ENCODE measurements around the gene ITIH1. TPM values are rescaled to one million over a fixed set of nuclear protein-coding genes. Genes with fewer than 3 reads are reported as not detected.

Gene ITIH1
- total RNA-seq, 1 experiment from 2014 or later: 0.26 TPM

DNA sequence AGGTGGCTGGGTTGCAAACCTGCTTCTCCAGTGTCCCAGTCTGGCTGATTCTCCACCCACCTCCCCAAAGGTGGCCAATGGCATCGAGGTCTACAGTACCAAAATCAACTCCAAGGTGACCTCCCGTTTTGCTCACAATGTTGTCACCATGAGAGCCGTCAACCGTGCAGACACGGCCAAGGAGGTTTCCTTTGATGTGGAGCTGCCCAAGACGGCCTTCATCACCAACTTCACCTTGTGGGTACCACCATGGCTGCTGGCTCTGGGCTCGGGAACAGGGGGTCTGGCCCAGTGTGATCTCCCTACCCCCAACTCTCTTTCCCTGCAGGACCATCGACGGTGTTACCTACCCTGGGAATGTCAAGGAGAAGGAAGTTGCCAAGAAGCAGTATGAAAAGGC lies 19.0 kb downstream of the ITIH1 start (continued):
- TF ChIP-seq TCF7 (CRISPR knock-in tag; IDR thresholded peaks at IDR 0.05; ENCODE audit: low read depth) (no peak), GRHL2 (CRISPR knock-in tag; IDR thresholded peaks at IDR 0.05; ENCODE audit: insufficient replicate concordance, severe bottlenecking) (no peak), ZMAT4 (CRISPR knock-in tag; IDR thresholded peaks at IDR 0.05) (no peak), GABPB1 (CRISPR knock-in tag; IDR thresholded peaks at IDR 0.05) (no peak), ZNF512 (CRISPR knock-in tag; IDR thresholded peaks at IDR 0.05; ENCODE audit: borderline replicate concordance) (no peak), RORB (CRISPR knock-in tag; IDR thresholded peaks at IDR 0.05) (no peak)
- TF ChIP-seq, protein P1, sequence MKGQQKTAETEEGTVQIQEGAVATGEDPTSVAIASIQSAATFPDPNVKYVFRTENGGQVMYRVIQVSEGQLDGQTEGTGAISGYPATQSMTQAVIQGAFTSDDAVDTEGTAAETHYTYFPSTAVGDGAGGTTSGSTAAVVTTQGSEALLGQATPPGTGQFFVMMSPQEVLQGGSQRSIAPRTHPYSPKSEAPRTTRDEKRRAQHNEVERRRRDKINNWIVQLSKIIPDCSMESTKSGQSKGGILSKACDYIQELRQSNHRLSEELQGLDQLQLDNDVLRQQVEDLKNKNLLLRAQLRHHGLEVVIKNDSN (CRISPR knock-in tag; IDR thresholded peaks at IDR 0.05): no peak
- TF ChIP-seq, protein P2, sequence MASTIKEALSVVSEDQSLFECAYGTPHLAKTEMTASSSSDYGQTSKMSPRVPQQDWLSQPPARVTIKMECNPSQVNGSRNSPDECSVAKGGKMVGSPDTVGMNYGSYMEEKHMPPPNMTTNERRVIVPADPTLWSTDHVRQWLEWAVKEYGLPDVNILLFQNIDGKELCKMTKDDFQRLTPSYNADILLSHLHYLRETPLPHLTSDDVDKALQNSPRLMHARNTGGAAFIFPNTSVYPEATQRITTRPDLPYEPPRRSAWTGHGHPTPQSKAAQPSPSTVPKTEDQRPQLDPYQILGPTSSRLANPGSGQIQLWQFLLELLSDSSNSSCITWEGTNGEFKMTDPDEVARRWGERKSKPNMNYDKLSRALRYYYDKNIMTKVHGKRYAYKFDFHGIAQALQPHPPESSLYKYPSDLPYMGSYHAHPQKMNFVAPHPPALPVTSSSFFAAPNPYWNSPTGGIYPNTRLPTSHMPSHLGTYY (CRISPR knock-in tag; IDR thresholded peaks at IDR 0.05): no peak

DNA sequence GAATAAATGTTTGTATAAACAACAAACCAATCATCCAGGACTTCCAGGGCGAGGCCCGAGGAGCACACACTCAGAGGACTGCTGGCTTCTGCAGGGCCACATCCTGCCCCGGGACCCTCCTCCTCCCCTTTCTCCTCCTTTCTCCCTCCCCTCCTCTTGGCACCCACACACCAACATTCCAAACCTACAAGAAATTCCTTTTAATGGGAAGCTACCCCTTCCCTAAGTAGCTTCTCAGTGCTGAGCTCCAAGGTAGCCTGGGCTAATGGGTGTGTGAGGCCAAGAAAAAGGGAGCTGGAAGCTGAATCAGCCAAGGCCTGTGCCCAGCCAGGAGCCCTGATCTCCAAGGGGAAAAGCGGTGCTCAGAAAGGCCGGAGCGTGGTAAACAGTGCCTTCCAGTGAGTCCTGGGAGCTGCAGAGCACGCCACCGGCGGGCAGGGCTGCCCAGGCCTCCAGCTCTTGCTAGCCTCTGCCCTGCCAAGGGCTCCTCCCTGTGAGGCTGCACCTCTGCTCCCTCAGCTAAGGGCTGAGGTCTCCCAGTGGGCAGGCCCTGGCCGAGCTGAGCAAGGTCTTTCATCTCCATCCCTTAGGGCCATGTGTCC lies 21.1 kb downstream of the ITIH1 start:
- ChIA-PET POLR2A (interaction anchor here (0.7 kb wide), 1 partner anchor 8 kb away, joined by 3 read pairs; no protein-coding TSS in a partner anchor), CTCF (interaction anchor here (0.5 to 3.6 kb wide), 32 partner anchors 10 to 547 kb away, joined by 3 to 61 read pairs (median 3); partner anchors contain the start of genes MUSTN1 and NEK4)
- ATAC-seq (no peak; the same call in 1 of the 2 replicates), DNase-seq (ENCODE audit: low spot score) (no peak)
- Mint-ChIP-seq H3K36me3 (no peaks in the 10 kb centered on the region), H3K9me3 (no peaks in the 10 kb centered on the region), H3K4me3 (no peak overlapping the region), H3K27ac (no peak overlapping the region), H3K4me1 (no peaks in the 10 kb centered on the region), H3K27me3 (ENCODE audit: low read depth) (no peaks in the 10 kb centered on the region; the same call in 1 of the 2 replicates)
- TF ChIP-seq, protein P3, sequence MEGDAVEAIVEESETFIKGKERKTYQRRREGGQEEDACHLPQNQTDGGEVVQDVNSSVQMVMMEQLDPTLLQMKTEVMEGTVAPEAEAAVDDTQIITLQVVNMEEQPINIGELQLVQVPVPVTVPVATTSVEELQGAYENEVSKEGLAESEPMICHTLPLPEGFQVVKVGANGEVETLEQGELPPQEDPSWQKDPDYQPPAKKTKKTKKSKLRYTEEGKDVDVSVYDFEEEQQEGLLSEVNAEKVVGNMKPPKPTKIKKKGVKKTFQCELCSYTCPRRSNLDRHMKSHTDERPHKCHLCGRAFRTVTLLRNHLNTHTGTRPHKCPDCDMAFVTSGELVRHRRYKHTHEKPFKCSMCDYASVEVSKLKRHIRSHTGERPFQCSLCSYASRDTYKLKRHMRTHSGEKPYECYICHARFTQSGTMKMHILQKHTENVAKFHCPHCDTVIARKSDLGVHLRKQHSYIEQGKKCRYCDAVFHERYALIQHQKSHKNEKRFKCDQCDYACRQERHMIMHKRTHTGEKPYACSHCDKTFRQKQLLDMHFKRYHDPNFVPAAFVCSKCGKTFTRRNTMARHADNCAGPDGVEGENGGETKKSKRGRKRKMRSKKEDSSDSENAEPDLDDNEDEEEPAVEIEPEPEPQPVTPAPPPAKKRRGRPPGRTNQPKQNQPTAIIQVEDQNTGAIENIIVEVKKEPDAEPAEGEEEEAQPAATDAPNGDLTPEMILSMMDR (IDR thresholded peaks at IDR 0.05): no peak
- TF ChIP-seq SOX15 (CRISPR knock-in tag; IDR thresholded peaks at IDR 0.05) (no peak), NFATC4 (CRISPR knock-in tag; IDR thresholded peaks at IDR 0.05) (no peak), EMX1 (CRISPR knock-in tag; IDR thresholded peaks at IDR 0.05) (no peak), TEAD1 (CRISPR knock-in tag; IDR thresholded peaks at IDR 0.05) (no peak), SP1 (CRISPR knock-in tag; conservative IDR thresholded peaks at IDR 0.05) (no peak), E2F5 (CRISPR knock-in tag; IDR thresholded peaks at IDR 0.05) (no peak), NR2C2 (CRISPR knock-in tag; IDR thresholded peaks at IDR 0.05) (no peak), TEAD4 (CRISPR knock-in tag; IDR thresholded peaks at IDR 0.05) (no peak), ZNF423 (CRISPR knock-in tag; IDR thresholded peaks at IDR 0.05) (no peak), ARID4B (CRISPR knock-in tag; IDR thresholded peaks at IDR 0.05; ENCODE audit: borderline replicate concordance) (no peak), ZNF121 (CRISPR knock-in tag; IDR thresholded peaks at IDR 0.05) (no peak), ETV6 (CRISPR knock-in tag; IDR thresholded peaks at IDR 0.05) (no peak), MYBL2 (CRISPR knock-in tag; IDR thresholded peaks at IDR 0.05) (no peak), CREM (CRISPR knock-in tag; IDR thresholded peaks at IDR 0.05) (no peak)
- TF ChIP-seq, protein P4, sequence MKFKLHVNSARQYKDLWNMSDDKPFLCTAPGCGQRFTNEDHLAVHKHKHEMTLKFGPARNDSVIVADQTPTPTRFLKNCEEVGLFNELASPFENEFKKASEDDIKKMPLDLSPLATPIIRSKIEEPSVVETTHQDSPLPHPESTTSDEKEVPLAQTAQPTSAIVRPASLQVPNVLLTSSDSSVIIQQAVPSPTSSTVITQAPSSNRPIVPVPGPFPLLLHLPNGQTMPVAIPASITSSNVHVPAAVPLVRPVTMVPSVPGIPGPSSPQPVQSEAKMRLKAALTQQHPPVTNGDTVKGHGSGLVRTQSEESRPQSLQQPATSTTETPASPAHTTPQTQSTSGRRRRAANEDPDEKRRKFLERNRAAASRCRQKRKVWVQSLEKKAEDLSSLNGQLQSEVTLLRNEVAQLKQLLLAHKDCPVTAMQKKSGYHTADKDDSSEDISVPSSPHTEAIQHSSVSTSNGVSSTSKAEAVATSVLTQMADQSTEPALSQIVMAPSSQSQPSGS (CRISPR knock-in tag; IDR thresholded peaks at IDR 0.05; ENCODE audit: borderline replicate concordance, low read depth): no peak

Data from WTC11 (cell line).